Skeletal muscle cell (primary cell): Measurements from ENCODE around the gene ZBTB7A.

Experiments used
- DNase-seq: peaks from one replicate; pipeline ENCODE4 v3.0.0-alpha.2; 2010; ENCODE audit warnings: low read depth
- H3K4me3 ChIP-seq: 2 replicates; pipeline ENCODE4 v1.5.1; 2011; ENCODE audit warnings: low read depth, mild to moderate bottlenecking, control low read depth, low read length, moderate library complexity

ZBTB7A gene

GRCh38 chr19:4058693-4059452, 7.8 kb downstream of the ZBTB7A start:
- no peak for DNase-seq
- no peak overlapping the region for H3K4me3 ChIP-seq

GRCh38 chr19:4057931-4058692, 8.6 kb downstream of the ZBTB7A start:
- no peak overlapping the region for H3K4me3 ChIP-seq
- peak; percentile 52 for DNase-seq

- no peak for DNase-seq
- H3K4me3 ChIP-seq, result no peak overlapping the region
Observed at GRCh38 chr19:4055209-4055552, 11.5 kb downstream of the ZBTB7A start.

- no peak for DNase-seq
- H3K4me3 ChIP-seq, result no peak overlapping the region
Observed at GRCh38 chr19:4054441-4055208, 12.1 kb downstream of the ZBTB7A start.

DNA sequence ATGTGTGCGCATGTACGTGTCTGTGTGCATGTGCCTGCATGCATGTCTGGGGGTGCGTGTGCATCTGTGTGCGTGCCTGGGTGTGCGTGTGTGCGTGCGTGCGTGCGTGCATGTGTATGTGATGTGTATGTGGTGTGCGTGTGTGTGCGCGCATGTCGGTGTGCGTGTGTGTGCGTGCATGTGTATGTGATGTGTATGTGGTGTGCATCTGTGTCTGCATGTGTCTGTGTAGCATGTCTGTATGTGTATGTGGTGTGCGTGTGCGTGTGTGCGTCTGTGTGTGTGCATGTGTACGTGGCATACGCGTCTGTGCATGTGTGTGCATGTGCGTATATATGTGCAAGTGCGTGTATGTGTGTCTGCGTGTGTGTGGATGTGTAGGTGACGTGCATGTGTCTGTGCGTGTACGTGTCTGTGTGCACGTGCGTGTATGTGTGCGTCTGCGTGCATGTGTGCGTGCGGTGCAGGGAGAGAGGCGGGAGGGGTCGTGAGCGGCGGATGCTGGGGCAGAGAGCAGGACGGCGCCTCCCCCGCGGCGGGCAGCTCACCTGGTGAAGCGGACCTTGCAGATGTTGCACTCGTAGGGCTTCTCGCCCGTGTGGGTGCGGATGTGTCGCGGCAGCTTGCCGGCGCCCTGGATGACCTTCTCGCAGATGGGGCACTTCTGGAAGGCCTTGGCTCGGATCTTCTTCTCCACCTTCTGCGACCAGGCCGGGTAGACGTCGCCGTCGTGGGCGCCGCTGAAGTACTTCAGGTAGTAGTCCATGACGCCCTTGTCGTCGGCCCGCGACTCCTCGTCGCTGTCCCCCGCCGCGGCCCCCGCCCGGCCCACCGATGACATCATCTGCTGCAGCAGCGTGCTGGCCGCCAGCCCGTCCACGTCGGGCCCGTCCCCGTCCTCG, 13.0 kb downstream of the ZBTB7A start:
- no peak for DNase-seq
- no peak overlapping the region for H3K4me3 ChIP-seq

DNA sequence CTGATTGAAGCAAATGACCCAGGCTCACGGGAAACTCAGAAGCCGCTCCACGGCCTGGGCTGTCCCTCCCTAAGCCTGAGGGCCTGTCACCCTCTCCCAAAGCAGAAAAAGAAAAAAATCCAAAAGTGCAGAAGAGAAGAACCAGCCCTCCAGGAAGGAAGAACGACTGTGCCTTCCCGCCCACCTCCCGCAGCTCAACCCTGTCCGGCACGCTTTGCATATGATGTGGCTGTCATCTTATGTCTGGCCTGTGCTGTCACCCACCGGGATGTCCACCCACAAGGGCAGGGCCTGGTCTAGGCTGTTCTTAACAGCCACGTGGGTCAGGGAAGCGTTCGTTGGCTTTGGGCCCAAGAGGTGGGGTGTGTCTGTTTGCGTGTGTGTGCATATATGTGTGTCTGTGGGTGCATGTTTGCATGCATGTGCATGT, 13.7 kb downstream of the ZBTB7A start:
- no peak for DNase-seq
- no peak overlapping the region for H3K4me3 ChIP-seq

- no peak for DNase-seq
- H3K4me3 ChIP-seq, result no peak overlapping the region
Observed at GRCh38 chr19:4052114-4052992, 14.3 kb downstream of the ZBTB7A start.

- no peak overlapping the region for H3K4me3 ChIP-seq
- no peak for DNase-seq
Observed at GRCh38 chr19:4051175-4052101, 15.3 kb downstream of the ZBTB7A start.

DNA sequence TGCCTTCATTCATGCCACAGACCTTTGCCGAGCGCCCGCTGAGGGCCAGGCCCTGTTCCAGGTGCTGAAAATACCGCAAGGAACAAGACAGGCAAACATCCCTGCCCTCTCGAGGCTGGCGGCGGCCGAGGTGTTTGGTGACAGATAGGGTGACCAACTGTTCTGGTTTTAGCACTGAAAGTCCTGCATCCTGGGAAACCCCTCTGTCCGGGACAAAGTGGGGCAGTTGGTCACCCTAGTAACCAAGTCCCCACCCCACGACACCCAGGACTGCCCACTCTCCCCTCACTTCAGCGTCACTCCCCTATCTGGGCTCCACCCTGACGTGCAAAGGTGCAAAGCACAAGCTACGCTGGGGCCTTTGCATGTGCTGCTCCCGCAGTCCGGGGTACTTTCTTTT, 17.3 kb downstream of the ZBTB7A start:
- no peak for DNase-seq
- no peak overlapping the region for H3K4me3 ChIP-seq

GRCh38 chr19:4046946-4047683, 19.6 kb downstream of the ZBTB7A start:
- DNase-seq, result no peak

DNA sequence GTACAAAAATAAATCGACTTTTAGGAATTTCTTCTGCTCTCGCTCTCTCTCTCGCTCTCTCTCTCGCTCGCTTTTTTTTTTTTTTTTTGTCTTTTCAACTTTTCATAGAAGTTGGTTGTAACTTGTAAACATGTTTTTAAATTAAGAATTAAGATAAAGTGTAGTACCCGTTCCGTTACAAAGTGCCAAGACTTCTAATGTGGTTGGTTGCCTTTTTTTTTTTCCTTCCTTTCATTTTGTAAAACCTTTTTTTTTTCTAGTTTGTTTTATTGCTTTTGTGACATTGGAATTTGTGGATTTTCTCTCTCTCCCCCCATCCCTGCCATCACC, 20.4 kb downstream of the ZBTB7A start:
- H3K4me3 ChIP-seq, result no peak overlapping the region
- DNase-seq, result no peak

More at GRCh38 chr19:4046946-4047683, 19.6 kb downstream of the ZBTB7A start:
- H3K4me3 ChIP-seq, result no peak overlapping the region

DNA sequence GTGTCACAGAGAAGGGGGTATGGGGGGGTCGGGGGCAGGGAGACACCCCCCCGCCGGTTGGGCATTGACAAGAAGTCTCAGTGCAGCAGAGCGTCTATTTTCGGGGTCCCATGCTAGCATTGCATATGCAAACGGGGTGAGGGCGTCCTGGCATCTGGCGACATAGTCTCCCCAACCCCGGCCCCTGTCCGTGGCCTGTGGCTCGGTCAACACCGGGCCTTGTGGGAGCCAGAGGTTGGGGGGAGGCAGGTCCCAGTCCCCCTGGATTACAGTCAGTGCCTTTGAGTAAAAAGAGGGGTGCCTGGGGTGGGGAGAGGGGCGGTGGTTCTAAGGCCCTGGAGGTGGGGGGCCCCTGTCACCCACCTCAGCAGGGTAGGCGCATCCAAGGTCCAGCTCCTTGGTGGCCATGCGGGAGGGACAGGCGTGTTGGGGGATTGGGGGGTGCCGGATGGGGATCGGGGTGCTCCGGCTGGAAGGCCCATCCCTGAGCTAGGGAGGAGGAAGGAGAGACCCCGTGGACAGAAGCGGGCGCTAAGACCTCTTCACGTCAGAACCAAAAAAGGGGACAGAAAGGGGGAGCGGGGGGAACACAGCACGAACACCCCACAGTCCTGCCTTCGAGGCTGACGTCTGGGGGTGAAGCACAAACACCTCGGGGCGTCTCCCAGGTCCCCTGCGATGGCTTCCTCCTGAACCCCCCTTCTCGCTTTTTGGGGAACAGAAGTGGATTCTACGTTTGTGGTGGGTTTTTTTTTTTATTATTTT, 20.9 kb downstream of the ZBTB7A start:
- no peak overlapping the region for H3K4me3 ChIP-seq
- no peak for DNase-seq

GRCh38 chr19:4044990-4045465, 21.7 kb downstream of the ZBTB7A start:
- no peak for DNase-seq
- H3K4me3 ChIP-seq, result no peak overlapping the region

- H3K4me3 ChIP-seq, result no peak overlapping the region
- no peak for DNase-seq
Observed at GRCh38 chr19:4043966-4044715, 22.6 kb downstream of the ZBTB7A start.

DNA sequence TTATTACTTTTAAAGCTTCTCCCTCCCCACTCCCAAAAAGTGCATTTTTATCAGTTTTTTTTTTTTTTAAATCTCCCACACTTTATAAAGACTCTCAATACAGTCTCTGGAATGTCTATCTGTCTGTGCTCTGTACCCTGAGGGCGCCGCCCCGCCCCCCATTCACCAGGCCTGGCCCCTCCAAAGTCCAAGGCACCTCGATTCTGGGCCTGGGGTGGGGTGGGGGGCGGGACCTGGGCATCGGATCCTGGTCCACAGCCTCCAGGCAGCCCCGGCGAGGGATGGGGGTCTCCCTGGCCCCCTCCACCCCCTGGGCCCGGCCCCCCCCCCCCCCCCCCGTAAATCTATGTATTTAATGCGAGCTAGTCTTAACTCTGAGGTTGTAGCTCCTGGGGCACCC, 23.3 kb downstream of the ZBTB7A start:
- H3K4me3 ChIP-seq, result no peak overlapping the region
- no peak for DNase-seq
